HG02588 (cell line): Measurements from ENCODE around the gene APOL5.
"Not testable (repeated sequence)": the region's sequence is repeated elsewhere in the genome, so short reads cannot be mapped to it uniquely, and the experiment has no call there.

Experiments
- ATAC-seq: cut with Tn5 transposase; IDR thresholded peaks from one replicate; pipeline ENCODE4 v1.9.1; 2021; ENCODE audit warnings: mild to moderate bottlenecking, moderate library complexity; ENCODE audit not compliant: unreplicated experiment

The APOL5 gene

DNA sequence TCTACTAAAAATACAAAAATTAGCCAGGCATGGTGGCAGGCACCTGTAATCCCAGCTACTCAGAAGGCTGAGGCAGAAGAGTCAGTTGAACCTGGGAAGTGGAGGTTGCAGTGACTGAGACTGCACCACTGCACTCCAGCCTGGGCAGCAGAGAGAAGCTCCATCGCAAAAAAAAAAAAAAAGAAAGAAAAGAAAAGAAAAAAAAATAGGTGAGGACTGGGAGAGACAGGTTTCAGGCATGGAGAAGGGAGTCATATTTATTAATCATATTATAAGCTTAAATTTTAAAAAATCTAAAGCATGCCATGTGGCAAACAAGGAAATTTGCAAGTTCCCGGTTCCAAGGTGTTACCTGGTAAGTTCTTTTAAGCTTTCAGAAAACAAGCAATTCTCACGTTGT is at the start of gene APOL5:
APOL5 (plus strand) TSS at position 301 of the 400 bp plus-strand sequence; CDS start at position 301, 0 bp downstream.
- ATAC-seq = no peak

GRCh38 chr22:35674335-35674734 is 43.3 kb upstream of the APOL5 start:
- no peak for ATAC-seq

DNA sequence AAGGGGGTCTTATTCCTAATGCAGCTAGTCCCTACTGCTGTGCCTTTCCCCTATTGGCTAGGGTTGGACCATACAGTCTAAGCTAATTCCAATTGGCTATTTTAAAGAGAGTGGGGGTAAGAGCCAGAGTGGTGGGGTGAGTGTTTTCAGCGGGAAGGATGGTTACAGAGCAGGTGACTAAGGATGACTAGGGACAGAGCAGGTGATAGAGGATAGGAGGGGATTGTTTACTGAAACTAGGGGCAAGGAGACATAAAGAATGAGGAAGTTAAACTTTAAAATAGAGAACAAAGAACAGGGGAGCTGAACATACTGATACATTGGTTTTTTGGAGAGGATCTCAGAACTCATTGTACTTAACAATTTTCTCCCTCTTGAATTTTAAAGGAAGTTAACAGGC is 41.6 kb upstream of the APOL5 start:
- ATAC-seq = not testable (repeated sequence)

GRCh38 chr22:35677460-35678187 is 40.0 kb upstream of the APOL5 start:
- ATAC-seq = no peak

DNA sequence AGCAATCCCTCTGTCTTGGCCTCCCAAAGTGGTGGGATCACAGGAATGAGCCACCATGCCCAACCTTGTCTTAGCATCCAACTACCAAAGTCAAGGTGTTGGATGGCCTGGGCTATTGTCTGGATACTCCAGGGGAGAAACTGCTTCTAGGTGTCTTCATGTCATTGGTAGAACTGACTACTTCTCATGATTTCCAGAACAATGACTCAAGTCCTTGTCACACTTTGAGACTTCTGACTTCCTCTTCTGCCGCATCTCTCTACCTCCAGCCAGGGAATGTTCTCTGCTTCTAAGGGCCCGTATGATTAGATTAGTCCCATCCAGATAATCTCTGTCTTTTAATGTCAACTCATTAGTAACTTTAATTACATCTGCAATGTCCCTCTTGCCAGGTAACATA is 38.8 kb upstream of the APOL5 start:
- no peak for ATAC-seq

GRCh38 chr22:35679492-35679891 is 38.2 kb upstream of the APOL5 start:
- ATAC-seq = not testable (repeated sequence)

- no peak for ATAC-seq
Measured at GRCh38 chr22:35681454-35682052, 36.1 kb upstream of the APOL5 start.

DNA sequence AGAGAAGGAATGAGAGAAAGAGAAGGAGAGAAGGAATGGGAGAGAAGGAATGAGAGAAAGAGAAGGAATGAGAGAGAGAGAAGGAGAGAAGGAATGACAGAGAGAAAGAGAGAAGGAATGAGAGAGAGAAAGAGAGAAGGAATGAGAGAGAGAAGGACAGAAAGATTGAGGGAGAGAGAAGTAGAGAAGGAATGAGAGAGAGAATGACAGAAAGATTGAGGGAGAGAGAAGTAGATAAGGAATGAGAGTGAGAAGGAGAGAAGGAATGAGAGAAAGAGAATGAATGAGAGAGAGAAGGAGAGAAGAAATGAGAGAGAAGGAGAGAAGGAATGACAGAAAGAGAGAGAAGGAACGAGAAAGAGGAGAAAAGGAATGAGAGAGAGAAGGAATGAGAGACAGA is 34.1 kb upstream of the APOL5 start:
- no peak for ATAC-seq

GRCh38 chr22:35684270-35684700 is 33.4 kb upstream of the APOL5 start:
- ATAC-seq = no peak

DNA sequence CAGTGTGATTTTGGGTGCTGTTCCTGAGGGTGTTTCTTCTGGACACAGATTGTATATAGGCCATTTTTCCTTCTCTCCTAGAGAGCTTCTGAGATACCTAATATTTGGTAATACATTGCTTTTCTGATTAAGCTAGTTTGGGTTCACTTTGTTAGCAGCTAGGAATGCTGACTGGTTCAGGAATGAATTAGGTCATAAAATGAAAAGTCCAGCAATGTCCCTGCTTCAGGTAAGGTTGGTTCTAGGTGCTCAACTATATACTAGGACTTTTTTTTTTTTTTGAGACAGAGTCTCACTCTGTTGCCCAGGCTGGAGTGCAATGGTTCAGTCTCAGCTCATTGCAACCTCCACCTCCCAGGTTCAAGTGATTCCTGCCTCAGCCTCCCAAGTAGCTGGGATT is 32.9 kb upstream of the APOL5 start:
- ATAC-seq = no peak

DNA sequence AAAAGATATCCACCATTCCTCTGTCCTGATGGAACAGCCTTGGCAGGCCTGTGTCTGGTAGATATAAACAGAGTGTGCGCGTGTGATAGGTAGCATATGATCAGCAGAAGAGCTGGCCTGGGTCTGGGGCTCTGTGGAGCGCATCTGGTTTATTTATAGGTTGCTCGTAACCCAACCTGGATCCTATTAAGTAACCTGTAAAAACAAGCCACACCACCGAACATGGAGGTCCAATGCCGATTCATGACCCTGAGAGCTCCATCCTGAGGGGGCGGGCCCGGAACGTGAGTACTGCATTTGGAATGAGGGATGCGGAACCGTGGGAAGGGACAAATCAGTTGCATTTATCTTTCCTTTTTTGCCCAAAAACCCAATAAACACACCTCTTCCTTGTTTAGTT is 31.9 kb upstream of the APOL5 start:
- ATAC-seq = no peak

DNA sequence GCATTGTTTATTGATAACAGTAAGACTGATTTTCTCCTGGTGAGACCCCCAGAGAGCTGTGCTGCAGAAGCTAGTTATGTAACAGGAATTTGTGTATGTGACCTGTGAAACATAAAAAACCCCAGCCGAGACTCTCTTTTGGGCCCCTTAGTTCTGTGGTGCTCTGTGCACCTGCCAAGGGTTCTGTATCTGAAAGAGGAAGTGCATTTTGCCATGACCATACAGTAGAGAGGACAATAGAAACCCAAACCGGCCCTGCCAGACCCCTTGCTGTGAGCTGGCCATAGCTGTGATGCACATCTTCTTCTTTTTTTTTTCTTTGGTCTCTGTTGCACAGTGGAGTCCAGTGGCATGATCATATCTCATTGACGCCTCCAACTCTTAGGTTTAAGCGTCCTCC is 31.4 kb upstream of the APOL5 start:
- no peak for ATAC-seq

DNA sequence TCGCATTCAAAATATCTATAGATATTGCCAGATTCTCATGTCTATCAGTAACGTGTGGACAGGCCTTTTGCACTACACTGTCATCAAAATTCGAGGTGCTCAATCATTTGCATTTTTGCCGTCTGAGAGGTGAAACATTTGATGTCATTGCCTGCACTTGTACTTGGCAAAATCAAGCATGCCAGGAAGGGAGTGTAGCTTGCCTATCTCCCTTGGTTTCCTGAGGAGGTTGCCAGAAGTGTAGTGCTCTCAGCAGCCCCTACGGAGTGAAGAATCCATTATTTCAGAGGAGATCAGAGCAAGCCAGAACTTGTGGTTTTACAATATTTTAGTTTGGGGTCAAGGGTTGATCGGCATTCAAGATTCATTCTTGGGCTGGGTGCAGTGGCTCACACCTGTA is 30.2 kb upstream of the APOL5 start:
- no peak for ATAC-seq

GRCh38 chr22:35688913-35689675 is 28.6 kb upstream of the APOL5 start:
- no peak for ATAC-seq

GRCh38 chr22:35690001-35690400 is 27.7 kb upstream of the APOL5 start:
- ATAC-seq = no peak

GRCh38 chr22:35695202-35695601 is 22.5 kb upstream of the APOL5 start:
- ATAC-seq = no peak

- ATAC-seq = no peak
Measured at GRCh38 chr22:35697142-35697541, 20.5 kb upstream of the APOL5 start.

GRCh38 chr22:35699852-35700251 is 17.8 kb upstream of the APOL5 start:
- not testable (repeated sequence) for ATAC-seq

DNA sequence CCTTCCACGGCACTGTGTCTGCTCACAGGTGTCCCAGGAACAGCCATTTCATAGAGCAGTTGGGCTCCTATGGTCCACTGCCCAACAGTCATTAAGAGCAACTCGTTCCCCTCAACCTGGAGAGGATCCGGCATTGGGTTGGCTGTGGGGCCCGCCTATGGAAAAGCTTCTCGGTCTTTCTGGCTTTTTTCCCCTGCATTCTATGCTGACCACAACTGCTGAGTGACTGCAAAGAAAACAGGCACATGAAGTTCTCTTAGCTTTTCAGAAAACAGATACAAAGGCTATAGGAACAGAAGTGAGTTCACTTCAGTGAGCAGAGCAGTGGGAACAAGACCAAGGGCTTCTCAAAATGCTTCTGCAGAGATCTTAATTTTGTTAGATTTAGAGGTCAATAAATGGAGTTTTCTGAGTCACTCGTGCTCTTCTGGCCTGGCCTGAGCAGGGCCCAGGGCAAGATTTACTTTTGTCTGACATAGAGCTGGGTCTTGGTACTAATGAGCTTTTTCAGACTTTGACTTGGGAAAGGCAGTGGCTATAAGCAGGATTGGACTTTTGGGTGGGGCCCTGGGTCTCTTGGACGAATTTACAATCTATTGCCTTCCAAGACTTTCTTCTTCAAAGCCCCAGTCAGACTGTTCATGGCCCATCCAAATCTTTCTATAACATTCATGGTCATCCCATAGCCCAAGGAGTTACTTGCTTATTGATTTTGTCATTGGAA is 13.6 kb upstream of the APOL5 start:
- no peak for ATAC-seq

- ATAC-seq = no peak
Measured at GRCh38 chr22:35705141-35705540, 12.5 kb upstream of the APOL5 start.

DNA sequence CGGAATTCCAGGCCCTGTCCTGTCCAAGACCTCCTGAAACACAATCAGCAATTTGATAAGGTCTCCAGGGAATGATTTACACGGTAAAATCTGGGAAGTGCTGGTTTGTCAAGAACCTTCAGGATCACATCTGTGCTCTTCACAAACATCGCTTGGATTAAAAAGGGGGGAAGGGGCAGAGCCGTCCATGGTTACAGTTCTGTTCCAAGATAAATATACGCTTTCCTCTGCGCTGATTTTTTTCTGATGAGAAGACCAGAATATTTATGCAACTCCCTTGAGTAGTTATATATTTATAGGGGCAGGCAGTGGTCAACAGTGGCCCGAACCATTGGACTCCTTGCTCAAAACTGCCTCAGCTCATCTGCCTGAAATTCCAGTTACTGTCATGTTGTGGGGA is 9.2 kb upstream of the APOL5 start:
- ATAC-seq = no peak
